Fibroblast of the aortic adventitia (primary cell): ENCODE results near the gene GRM7. TPM values are rescaled to one million over a fixed set of nuclear protein-coding genes. Genes with fewer than 3 reads are reported as not detected.

Experiments used
- DNase-seq: peaks from one replicate; pipeline ENCODE4 v3.0.0-alpha.2; 2010; ENCODE audit warnings: low read depth
- H3K4me3 ChIP-seq: 2 replicates; pipeline ENCODE4 v1.5.1; 2011; ENCODE audit warnings: low read depth, mild to moderate bottlenecking, control low read depth, low read length, moderate library complexity
- total RNA-seq: library from RNA; depleted of rRNA; stranded (reverse); fragments of >200 nt; gene quantifications from 2 replicates; pipeline ENCODE4 v1.2.3, GENCODE V29; 2012; ENCODE audit warnings: low replicate concordance
- TF ChIP-seq, protein P1 (sequence below): IDR thresholded peaks from 2 replicates; pipeline ENCODE4 v1.5.1; 2011; ENCODE audit warnings: mild to moderate bottlenecking, low read length, control low read depth, inconsistent platforms; ENCODE audit not compliant: insufficient read depth

The GRM7 gene
- total RNA-seq, 1 donor, result 0.09 TPM

DNA sequence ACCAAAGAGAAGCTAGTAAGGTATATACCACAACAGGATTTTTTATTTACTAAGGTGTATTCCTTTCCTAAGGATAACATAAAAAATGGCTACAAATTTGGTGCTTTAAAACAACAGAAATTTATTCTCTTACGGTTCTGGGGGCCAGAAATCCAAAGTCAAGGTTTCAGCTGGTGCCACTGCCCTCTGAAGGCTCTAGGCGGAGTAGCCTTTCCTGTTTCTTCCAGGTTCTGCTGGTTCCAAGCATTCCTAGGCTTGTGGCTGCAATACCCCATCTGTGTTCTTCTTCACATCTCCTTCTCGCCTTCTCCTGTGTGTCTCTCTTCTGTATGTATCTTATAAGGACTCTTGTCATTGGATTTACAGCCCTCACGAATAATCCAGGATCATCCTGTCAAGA, 549.9 kb downstream of the GRM7 start:
- DNase-seq, result no peak
- H3K4me3 ChIP-seq, result no peak overlapping the region
- TF ChIP-seq, protein P1, sequence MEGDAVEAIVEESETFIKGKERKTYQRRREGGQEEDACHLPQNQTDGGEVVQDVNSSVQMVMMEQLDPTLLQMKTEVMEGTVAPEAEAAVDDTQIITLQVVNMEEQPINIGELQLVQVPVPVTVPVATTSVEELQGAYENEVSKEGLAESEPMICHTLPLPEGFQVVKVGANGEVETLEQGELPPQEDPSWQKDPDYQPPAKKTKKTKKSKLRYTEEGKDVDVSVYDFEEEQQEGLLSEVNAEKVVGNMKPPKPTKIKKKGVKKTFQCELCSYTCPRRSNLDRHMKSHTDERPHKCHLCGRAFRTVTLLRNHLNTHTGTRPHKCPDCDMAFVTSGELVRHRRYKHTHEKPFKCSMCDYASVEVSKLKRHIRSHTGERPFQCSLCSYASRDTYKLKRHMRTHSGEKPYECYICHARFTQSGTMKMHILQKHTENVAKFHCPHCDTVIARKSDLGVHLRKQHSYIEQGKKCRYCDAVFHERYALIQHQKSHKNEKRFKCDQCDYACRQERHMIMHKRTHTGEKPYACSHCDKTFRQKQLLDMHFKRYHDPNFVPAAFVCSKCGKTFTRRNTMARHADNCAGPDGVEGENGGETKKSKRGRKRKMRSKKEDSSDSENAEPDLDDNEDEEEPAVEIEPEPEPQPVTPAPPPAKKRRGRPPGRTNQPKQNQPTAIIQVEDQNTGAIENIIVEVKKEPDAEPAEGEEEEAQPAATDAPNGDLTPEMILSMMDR, result no peak

DNA sequence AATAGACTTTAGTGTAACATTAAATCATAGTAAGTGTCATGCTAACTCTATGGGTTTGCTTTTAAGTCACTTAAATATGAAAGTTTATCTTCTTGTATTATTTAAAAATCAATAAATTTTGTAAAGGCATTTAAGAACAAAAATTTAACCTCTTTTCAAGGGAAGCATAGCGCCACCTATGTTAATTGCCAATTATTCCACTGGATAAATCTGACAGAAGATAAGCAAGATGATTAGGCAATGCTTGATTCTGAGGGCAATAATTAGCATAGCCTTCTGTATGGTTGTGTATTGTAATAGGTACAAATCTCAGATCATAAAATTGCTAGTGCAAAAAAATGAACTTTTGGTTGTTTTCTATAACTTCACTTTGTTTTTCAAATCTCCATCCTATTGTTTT, 560.1 kb downstream of the GRM7 start:
- TF ChIP-seq, protein P1, result no peak
- no peak overlapping the region for H3K4me3 ChIP-seq
- DNase-seq, result no peak

DNA sequence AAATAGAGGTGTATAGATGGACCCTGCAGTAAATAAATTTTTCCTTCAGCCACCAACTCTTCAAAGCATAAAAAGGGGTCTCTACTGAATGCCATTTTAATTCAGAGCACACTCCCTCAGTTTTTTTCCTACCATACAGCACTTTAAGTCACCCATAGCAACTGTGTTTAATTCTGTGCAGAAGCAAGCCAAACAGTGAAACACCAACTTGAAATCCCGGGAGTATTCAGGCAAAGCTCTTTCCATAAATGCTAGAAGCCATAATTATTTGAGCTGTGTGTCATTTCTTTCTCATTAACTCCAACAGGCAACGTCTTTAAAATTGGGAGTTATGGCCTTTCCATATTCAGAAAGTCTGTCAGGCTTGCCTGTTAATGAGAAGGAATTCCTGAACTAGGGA, 562.1 kb downstream of the GRM7 start:
- TF ChIP-seq, protein P1, result no peak
- DNase-seq, result no peak
- H3K4me3 ChIP-seq, result no peak overlapping the region

DNA sequence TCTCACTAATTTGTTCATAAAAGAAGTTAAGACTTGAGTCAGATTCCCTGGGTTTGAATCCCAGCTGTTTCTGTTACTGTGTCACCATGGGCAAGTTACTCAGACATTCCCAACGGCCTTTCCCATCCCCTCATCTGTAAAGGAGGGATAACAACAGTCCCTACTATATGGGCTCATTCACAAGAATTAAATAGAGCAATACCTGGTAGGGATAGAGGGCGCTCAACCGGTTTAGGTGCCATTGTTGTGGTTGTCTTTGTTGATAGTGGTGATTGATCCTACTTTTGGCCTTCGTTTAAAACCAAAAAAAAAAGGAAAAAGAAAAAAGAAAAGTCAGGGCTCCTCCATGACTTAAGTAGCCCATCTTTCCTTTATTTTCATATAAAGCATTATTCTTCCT, 563.1 kb downstream of the GRM7 start:
- H3K4me3 ChIP-seq, result no peak overlapping the region
- DNase-seq, result no peak
- TF ChIP-seq, protein P1, result no peak

DNA sequence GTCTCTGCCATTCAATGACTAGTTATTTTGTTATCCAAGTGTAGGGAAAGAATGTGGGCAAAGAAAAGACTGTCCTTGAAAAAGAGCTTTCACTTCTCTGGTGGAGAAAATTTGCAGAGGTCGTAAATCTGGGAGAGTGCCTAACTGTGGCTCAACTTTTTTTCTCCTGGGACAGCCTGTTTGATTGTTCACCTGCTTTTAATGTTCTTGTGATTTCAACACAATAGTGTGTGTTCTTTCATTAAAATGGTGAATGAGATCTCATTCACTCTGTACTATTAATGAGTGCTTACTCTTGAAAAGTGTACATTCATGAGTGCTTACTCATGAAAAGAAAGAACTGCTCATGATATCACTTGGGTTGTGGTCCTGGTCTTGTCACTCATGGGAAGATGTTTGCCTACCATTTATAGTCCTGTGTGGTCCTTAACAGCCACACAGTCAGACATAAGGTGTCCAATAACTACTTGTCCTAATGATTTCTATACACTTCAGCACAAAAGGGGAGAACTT, 567.3 kb downstream of the GRM7 start:
- H3K4me3 ChIP-seq, result no peak overlapping the region
- DNase-seq, result no peak
- TF ChIP-seq, protein P1, result no peak

DNA sequence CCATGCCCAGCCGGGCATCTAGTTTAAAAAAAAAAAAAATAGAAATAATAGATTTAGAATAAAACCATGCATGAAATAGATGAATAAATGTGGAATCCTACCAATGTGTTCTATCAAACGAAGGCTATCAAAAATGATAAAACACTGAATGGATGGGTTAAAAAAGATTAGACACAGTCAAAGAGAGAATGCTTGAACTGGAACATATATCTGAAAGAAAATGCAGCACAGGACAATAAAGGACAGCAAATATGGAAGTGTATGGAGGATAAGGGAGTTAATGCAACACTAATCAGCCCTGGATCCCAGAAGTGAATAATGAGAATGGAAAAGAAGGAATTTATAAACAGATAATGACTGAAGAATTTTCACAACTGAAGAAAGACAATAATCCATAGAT, 571.7 kb downstream of the GRM7 start:
- TF ChIP-seq, protein P1, result no peak
- no peak for DNase-seq
- H3K4me3 ChIP-seq, result no peak overlapping the region

DNA sequence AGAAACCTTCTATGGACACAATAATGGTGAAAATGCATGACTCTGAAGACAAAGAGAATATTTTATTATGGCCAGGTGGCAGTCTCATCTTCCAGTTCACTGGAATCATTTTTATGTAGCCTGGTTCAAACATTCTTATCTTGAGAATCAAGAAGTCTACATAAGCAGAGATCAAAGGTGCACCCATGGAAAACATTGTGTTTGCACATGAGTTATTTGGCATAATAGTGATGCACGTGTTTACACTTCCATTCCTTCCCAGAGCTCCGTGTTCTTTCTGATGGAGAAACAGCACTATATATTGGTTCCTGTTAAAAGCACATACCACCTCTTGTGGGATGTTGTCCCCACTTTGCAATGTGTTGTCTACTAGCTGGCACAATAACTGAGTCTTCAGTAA, 572.2 kb downstream of the GRM7 start:
- H3K4me3 ChIP-seq, result no peak overlapping the region
- no peak for DNase-seq
- TF ChIP-seq, protein P1, result no peak
